Mammary epithelial cell (primary cell): ENCODE measurements around the gene GUCA1C.

Experiments
- EZH2 ChIP-seq: IDR thresholded peaks from 2 replicates; pipeline ENCODE4 v1.6.1; 2012; ENCODE audit warnings: low read length, inconsistent platforms, borderline replicate concordance
- TF ChIP-seq, protein P1 (sequence below), 2 donors: IDR thresholded peaks in 1 of 2; conservative IDR thresholded peaks in 1 of 2; 2 replicates each; pipeline ENCODE4 v1.5.1; 2011 to 2012; ENCODE audit warnings: inconsistent platforms in 2 of 2, low read length in 2 of 2, mild to moderate bottlenecking in 2 of 2, control low read depth in 1 of 2, low read depth in 1 of 2; ENCODE audit not compliant: insufficient read depth in 1 of 2; ENCODE audit errors: extremely low read depth in 1 of 2

DNA sequence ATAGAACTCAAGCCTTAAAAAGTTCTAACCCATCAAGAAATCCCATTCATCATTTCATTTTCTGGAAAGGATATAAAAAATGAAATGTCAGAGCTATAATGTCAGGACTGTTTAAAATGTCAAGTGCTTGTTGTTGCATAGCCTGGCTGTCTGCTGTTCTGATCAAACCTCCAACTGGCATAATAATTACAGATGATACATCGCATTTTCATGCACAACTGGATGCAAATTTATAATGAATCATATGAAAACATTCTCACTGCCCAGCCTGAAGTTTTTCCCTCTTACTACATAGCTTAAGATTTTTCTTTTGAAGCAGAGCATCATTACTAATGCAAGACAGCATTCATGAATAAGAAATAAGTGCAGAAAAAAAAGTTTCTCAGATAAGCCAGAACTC, 46.5 kb downstream of the GUCA1C start:
- TF ChIP-seq, protein P1, sequence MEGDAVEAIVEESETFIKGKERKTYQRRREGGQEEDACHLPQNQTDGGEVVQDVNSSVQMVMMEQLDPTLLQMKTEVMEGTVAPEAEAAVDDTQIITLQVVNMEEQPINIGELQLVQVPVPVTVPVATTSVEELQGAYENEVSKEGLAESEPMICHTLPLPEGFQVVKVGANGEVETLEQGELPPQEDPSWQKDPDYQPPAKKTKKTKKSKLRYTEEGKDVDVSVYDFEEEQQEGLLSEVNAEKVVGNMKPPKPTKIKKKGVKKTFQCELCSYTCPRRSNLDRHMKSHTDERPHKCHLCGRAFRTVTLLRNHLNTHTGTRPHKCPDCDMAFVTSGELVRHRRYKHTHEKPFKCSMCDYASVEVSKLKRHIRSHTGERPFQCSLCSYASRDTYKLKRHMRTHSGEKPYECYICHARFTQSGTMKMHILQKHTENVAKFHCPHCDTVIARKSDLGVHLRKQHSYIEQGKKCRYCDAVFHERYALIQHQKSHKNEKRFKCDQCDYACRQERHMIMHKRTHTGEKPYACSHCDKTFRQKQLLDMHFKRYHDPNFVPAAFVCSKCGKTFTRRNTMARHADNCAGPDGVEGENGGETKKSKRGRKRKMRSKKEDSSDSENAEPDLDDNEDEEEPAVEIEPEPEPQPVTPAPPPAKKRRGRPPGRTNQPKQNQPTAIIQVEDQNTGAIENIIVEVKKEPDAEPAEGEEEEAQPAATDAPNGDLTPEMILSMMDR (conservative IDR thresholded peaks at IDR 0.05 in 1 of 2, IDR thresholded peaks at IDR 0.05 in 1 of 2; ENCODE audit: extremely low read depth in 1 of 2, insufficient read depth in 1 of 2, low read depth in 1 of 2, low read length in 2 of 2) = no peak
- TF ChIP-seq EZH2 = no peak
